Ascending aorta (tissue), 2 donors: ENCODE measurements around the gene FAM219B. TPM values are rescaled to one million over a fixed set of nuclear protein-coding genes. Genes with fewer than 3 reads are reported as not detected.
"Not testable (repeated sequence)": the region's sequence is repeated elsewhere in the genome, so short reads cannot be mapped to it uniquely, and the experiment has no call there.

Experiments
- DNase-seq, 2 donors: peaks; one replicate each; pipeline ENCODE4 v3.0.0-alpha.2; 2019; ENCODE audit warnings: low spot score in 2 of 2
- H3K27ac ChIP-seq, 2 donors: fragments of 200-600 bp; sonication (generic); one replicate each; pipeline ENCODE4 v1.5.1; 2016 to 2017; ENCODE audit warnings: mild to moderate bottlenecking in 1 of 2
- H3K27me3 ChIP-seq: fragments of 200-600 bp; sonication (generic); one replicate; pipeline ENCODE4 v1.5.1; 2017
- H3K36me3 ChIP-seq, 2 donors: fragments of 200-600 bp; sonication (generic); one replicate each; pipeline ENCODE4 v1.5.1; 2016
- H3K4me1 ChIP-seq, 2 donors: fragments of 200-600 bp; sonication (generic); one replicate each; pipeline ENCODE4 v1.5.1; 2016 to 2017; ENCODE audit warnings: mild to moderate bottlenecking in 1 of 2
- H3K4me3 ChIP-seq, 2 donors: fragments of 200-600 bp; sonication (generic); one replicate each; pipeline ENCODE4 v1.5.1; 2016 to 2017; ENCODE audit warnings: mild to moderate bottlenecking in 1 of 2
- H3K9me3 ChIP-seq, 2 donors: fragments of 200-600 bp; sonication (generic); one replicate each; pipeline ENCODE4 v1.5.1; 2016
- CTCF ChIP-seq, 3 experiments: fragments of 200-600 bp in 2 of 3; fragments of 450-650 bp in 1 of 3; sonication (generic) in 2 of 3; IDR thresholded peaks; one replicate each; pipeline ENCODE4 v1.5.1; 2016 to 2019; ENCODE audit warnings: antibody characterized with exemption in 3 of 3, mild to moderate bottlenecking in 1 of 3, moderate library complexity in 1 of 3
- intact Hi-C: fragments of 100-400 bp; cut with DNase I; formaldehyde crosslinking; loops from one replicate; pipeline ENCODE4 v1.15.1; 2023
- total RNA-seq: library from RNA; depleted of rRNA; stranded (reverse); fragments of >200 nt; gene quantifications from one replicate; pipeline ENCODE4 v1.1.0, GENCODE V29; 2016

Gene FAM219B
- total RNA-seq, 1 donor from 2014 or later: 17.5 TPM

DNA sequence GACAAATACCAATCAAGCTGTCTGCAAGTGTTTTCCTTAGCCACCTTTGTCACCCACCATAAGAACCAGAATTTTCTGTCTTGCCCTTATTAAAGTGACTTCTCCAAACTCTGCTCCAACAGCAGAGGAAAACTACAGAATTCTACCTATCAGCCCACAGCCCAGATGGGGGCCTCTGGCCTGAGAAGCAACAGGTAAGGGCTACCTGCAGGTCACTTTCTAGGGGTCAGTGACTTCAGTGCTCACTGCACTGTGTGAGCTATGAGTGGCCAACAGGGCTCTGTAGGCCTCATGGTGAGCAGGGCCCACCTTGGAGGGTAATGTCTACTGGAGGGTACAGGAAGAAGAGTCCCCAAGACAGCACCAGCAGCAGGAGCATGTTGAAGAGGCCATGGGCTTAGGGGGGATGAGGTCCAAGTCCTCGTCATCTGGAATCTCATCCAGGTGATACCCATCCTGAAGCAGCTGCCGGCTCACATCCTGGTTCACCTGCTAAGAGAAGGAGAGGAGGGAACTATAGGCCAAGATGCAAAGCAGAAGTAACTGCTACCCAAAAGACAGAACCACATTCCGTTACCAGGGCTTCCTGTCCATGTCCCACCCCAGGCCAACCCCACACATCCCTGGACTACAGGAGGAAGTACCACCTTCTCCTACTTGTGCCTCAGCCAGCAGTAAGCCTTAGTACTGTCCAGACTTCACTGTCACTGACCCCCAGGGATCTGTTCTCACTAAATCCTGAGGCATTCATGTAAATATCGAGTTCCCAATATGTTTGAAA is 4.2 kb downstream of the FAM219B start:
- no peak for DNase-seq
- Histone ChIP-seq H3K27me3 (no peaks in the 10 kb centered on the region), H3K4me3 (no peak overlapping the region), H3K27ac (no peak overlapping the region), H3K4me1 (peaks cover 8 to 20% of the 10 kb centered on the region in 2 donors), H3K9me3 (no peaks in the 10 kb centered on the region), H3K36me3 (peaks cover 39 to 57% of the 10 kb centered on the region in 2 donors)
- intact Hi-C loops: no loop called here
- TF ChIP-seq CTCF (IDR thresholded peaks at IDR 0.05): no peak

DNA sequence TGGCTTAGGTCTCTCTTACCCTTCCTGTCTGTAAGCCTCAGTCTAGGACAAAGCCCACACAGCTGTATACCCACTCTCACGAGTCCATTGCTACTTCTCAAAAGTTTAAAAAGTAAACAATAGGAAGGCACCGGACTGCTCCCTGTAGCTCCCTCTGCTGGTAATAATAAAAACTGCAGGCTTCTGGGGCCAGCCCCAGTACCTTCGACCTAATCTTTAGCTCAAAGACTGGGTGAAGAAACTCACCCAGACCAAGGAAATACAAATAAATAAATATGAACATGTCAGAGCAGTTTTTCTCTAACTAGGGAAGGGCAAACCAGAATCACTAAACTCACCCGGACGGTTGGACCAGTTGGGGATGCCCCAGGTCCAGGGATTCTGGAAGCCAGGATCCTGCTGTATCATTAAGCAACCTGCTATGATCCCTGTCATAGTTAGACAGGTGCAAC is 5.0 kb downstream of the FAM219B start:
- no peak overlapping the region for H3K27ac ChIP-seq
- intact Hi-C loops: no loop called here
- DNase-seq: peak in 1 of 2 donors; percentile 78
- H3K4me3 ChIP-seq: no peak overlapping the region
- H3K4me1 ChIP-seq: peaks cover 8 to 17% of the 10 kb centered on the region in 2 donors
- peak; percentile 66 to 91 (median 89) for TF ChIP-seq CTCF (IDR thresholded peaks at IDR 0.05)
- no peaks in the 10 kb centered on the region for H3K9me3 ChIP-seq
- H3K27me3 ChIP-seq: no peaks in the 10 kb centered on the region
- peaks cover 39 to 57% of the 10 kb centered on the region in 2 donors for H3K36me3 ChIP-seq

DNA sequence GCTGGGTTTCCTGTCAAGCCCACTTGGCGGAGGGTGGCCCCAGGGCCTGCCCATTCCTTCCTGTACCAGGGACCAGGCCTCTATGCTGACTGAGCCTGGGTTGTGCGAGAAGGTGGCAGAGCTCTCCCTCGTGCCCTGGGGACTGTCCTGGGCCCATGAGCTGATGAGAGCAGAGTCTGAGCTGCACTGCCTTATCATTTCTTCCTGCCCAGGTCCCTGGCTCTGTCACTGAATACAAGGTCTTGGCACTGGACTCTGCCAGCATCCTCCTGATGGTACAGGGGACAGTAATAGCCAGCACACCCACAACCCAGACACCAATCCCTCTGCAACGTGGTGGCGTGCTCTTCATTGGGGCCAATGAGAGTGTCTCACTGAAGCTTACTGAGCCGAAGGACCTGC is 9.3 kb downstream of the FAM219B start:
- no peak overlapping the region for H3K4me3 ChIP-seq
- peaks cover 0 to 2% of the 10 kb centered on the region in 2 donors for H3K4me1 ChIP-seq
- peaks cover 41 to 43% of the 10 kb centered on the region in 2 donors for H3K36me3 ChIP-seq
- H3K27me3 ChIP-seq: no peaks in the 10 kb centered on the region
- H3K9me3 ChIP-seq: no peaks in the 10 kb centered on the region
- no peak for DNase-seq
- H3K27ac ChIP-seq: no peak overlapping the region
- intact Hi-C loops: no loop called here
- no peak for TF ChIP-seq CTCF (IDR thresholded peaks at IDR 0.05)

GRCh38 chr15:74896316-74896715 is 10.3 kb downstream of the FAM219B start:
- intact Hi-C loops: no loop called here

DNA sequence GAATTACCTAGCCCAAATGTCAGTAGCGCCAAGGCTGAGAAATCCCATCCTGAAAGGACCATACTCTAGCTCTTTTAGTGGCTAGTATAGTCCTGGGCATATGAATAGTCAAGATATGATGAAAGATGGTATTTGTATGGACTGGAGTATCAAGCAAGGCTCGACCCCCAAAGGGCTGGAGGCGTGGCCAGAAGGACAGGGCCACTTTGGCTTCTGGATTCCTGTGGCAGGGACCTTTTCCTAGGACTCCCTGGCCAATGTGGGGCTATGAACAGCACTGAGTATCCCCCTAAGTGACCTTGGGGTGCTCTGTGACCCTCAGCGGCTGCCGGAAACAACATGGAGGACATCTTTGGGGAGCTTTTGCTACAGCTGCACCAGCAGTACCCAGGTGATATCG is 10.8 kb downstream of the FAM219B start:
- DNase-seq: no peak
- H3K4me1 ChIP-seq: no peaks in the 10 kb centered on the region
- H3K4me3 ChIP-seq: no peak overlapping the region
- no peaks in the 10 kb centered on the region for H3K27me3 ChIP-seq
- H3K36me3 ChIP-seq: peaks cover 31 to 32% of the 10 kb centered on the region in 2 donors
- no peaks in the 10 kb centered on the region for H3K9me3 ChIP-seq
- intact Hi-C loops: no loop called here
- no peak overlapping the region for H3K27ac ChIP-seq
- no peak for TF ChIP-seq CTCF (IDR thresholded peaks at IDR 0.05)

More at GRCh38 chr15:74896316-74896715, 10.3 kb downstream of the FAM219B start:
- no peak overlapping the region for H3K4me3 ChIP-seq
- TF ChIP-seq CTCF (IDR thresholded peaks at IDR 0.05): no peak
- H3K9me3 ChIP-seq: no peaks in the 10 kb centered on the region
- H3K27ac ChIP-seq: no peak overlapping the region
- no peaks in the 10 kb centered on the region for H3K4me1 ChIP-seq
- H3K36me3 ChIP-seq: peaks cover 36% of the 10 kb centered on the region in 2 donors
- H3K27me3 ChIP-seq: no peaks in the 10 kb centered on the region
- DNase-seq: no peak

GRCh38 chr15:74894383-74894782 is 12.3 kb downstream of the FAM219B start:
- H3K4me1 ChIP-seq, intact Hi-C loops, H3K9me3 ChIP-seq, H3K4me3 ChIP-seq, DNase-seq, H3K27me3 ChIP-seq, H3K27ac ChIP-seq: not testable (repeated sequence)
- H3K36me3 ChIP-seq: peaks cover 16 to 22% of the 10 kb centered on the region in 2 donors
